ENCODE measurements around the gene PTGIS. TPM values are rescaled to one million over a fixed set of nuclear protein-coding genes. Genes with fewer than 3 reads are reported as not detected.

Gene PTGIS
- total RNA-seq, 1 donor from 2014 or later: 72.1 TPM

GRCh38 chr20:49548371-49548947 lies 19.5 kb downstream of the PTGIS start:
- Mint-ChIP-seq H3K27me3 (ENCODE audit: unreplicated experiment) (no peaks in the 10 kb centered on the region), H3K4me1 (ENCODE audit: unreplicated experiment) (peaks cover 24% of the 10 kb centered on the region), H3K4me3 (ENCODE audit: unreplicated experiment) (no peak overlapping the region), H3K27ac (ENCODE audit: unreplicated experiment) (no peak overlapping the region), H3K36me3 (ENCODE audit: unreplicated experiment) (peaks cover 23% of the 10 kb centered on the region), H3K9me3 (ENCODE audit: unreplicated experiment) (no peaks in the 10 kb centered on the region)
- DNase-seq (ENCODE audit: extremely low spot score, unreplicated experiment): no peak
- TF ChIP-seq, protein P1, sequence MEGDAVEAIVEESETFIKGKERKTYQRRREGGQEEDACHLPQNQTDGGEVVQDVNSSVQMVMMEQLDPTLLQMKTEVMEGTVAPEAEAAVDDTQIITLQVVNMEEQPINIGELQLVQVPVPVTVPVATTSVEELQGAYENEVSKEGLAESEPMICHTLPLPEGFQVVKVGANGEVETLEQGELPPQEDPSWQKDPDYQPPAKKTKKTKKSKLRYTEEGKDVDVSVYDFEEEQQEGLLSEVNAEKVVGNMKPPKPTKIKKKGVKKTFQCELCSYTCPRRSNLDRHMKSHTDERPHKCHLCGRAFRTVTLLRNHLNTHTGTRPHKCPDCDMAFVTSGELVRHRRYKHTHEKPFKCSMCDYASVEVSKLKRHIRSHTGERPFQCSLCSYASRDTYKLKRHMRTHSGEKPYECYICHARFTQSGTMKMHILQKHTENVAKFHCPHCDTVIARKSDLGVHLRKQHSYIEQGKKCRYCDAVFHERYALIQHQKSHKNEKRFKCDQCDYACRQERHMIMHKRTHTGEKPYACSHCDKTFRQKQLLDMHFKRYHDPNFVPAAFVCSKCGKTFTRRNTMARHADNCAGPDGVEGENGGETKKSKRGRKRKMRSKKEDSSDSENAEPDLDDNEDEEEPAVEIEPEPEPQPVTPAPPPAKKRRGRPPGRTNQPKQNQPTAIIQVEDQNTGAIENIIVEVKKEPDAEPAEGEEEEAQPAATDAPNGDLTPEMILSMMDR (IDR thresholded peaks at IDR 0.05): no peak

- Mint-ChIP-seq H3K9me3 (ENCODE audit: unreplicated experiment) (no peaks in the 10 kb centered on the region), H3K4me3 (ENCODE audit: unreplicated experiment) (no peak overlapping the region), H3K4me1 (ENCODE audit: unreplicated experiment) (peaks cover 12% of the 10 kb centered on the region), H3K27ac (ENCODE audit: unreplicated experiment) (no peak overlapping the region), H3K36me3 (ENCODE audit: unreplicated experiment) (peaks cover 35% of the 10 kb centered on the region), H3K27me3 (ENCODE audit: unreplicated experiment) (no peaks in the 10 kb centered on the region)
- DNase-seq (ENCODE audit: extremely low spot score, unreplicated experiment): no peak
- TF ChIP-seq, protein P1 (IDR thresholded peaks at IDR 0.05): peak; percentile 24
Observed at GRCh38 chr20:49545572-49545971, 22.4 kb downstream of the PTGIS start.

- Mint-ChIP-seq H3K27me3 (ENCODE audit: unreplicated experiment) (no peaks in the 10 kb centered on the region), H3K36me3 (ENCODE audit: unreplicated experiment) (peaks cover 40% of the 10 kb centered on the region), H3K4me1 (ENCODE audit: unreplicated experiment) (peaks cover 8% of the 10 kb centered on the region), H3K27ac (ENCODE audit: unreplicated experiment) (no peak overlapping the region), H3K9me3 (ENCODE audit: unreplicated experiment) (no peaks in the 10 kb centered on the region), H3K4me3 (ENCODE audit: unreplicated experiment) (no peak overlapping the region)
- no peak for DNase-seq (ENCODE audit: extremely low spot score, unreplicated experiment)
- TF ChIP-seq, protein P1 (IDR thresholded peaks at IDR 0.05): no peak
Observed at GRCh38 chr20:49544535-49544934, 23.4 kb downstream of the PTGIS start.

GRCh38 chr20:49543858-49544437 lies 24.0 kb downstream of the PTGIS start:
- H3K9me3 Mint-ChIP-seq (ENCODE audit: unreplicated experiment): peaks cover 3% of the 10 kb centered on the region
- H3K27ac Mint-ChIP-seq (ENCODE audit: unreplicated experiment): no peak overlapping the region
- TF ChIP-seq, protein P1 (IDR thresholded peaks at IDR 0.05): no peak
- peaks cover 44% of the 10 kb centered on the region for H3K36me3 Mint-ChIP-seq (ENCODE audit: unreplicated experiment)
- H3K4me3 Mint-ChIP-seq (ENCODE audit: unreplicated experiment): no peak overlapping the region
- peaks cover 8% of the 10 kb centered on the region for H3K4me1 Mint-ChIP-seq (ENCODE audit: unreplicated experiment)
- DNase-seq (ENCODE audit: extremely low spot score, unreplicated experiment): no peak
- no peaks in the 10 kb centered on the region for H3K27me3 Mint-ChIP-seq (ENCODE audit: unreplicated experiment)

- Mint-ChIP-seq H3K36me3 (ENCODE audit: unreplicated experiment) (peaks cover 47% of the 10 kb centered on the region), H3K4me1 (ENCODE audit: unreplicated experiment) (peaks cover 8% of the 10 kb centered on the region), H3K9me3 (ENCODE audit: unreplicated experiment) (peaks cover 3% of the 10 kb centered on the region), H3K27me3 (ENCODE audit: unreplicated experiment) (no peaks in the 10 kb centered on the region), H3K27ac (ENCODE audit: unreplicated experiment) (peak overlapping the region; percentile 31), H3K4me3 (ENCODE audit: unreplicated experiment) (no peak overlapping the region)
- DNase-seq (ENCODE audit: extremely low spot score, unreplicated experiment): no peak
- TF ChIP-seq, protein P1 (IDR thresholded peaks at IDR 0.05): no peak
Observed at GRCh38 chr20:49543071-49543857, 24.7 kb downstream of the PTGIS start.

All from osteocyte (in vitro differentiated cells).